Activated T-cell treated with anti-CD3 and anti-CD28 coated beads, Interleukin-2, amount 50 U/mL, for 72 hours (primary cell): ENCODE measurements around the gene MCF2L. TPM values are rescaled to one million over a fixed set of nuclear protein-coding genes. Genes with fewer than 3 reads are reported as not detected.
"Not testable (repeated sequence)": the region's sequence is repeated elsewhere in the genome, so short reads cannot be mapped to it uniquely, and the experiment has no call there.

ENCODE experiments used
- ATAC-seq, 2 donors: fragments of 150-1000 bp; cut with Tn5 transposase; replicated peaks in 1 of 2; 2 replicates each; pipeline ENCODE4 v1.10.0; 2021; ENCODE audit warnings: moderate library complexity in 2 of 2, mild to moderate bottlenecking in 1 of 2
- DNase-seq, 2 donors: peaks; one replicate each; pipeline ENCODE4 v3.0.0; 2021 to 2022; ENCODE audit warnings: mixed read lengths in 1 of 2
- H3K27ac Mint-ChIP-seq: one replicate; pipeline ENCODE4 v1.8.0; 2022; ENCODE audit warnings: mild to moderate bottlenecking, moderate library complexity, mixed read lengths
- H3K27me3 Mint-ChIP-seq: one replicate; pipeline ENCODE4 v1.8.0; 2022; ENCODE audit warnings: low read depth, mixed read lengths
- H3K36me3 Mint-ChIP-seq, 2 donors: one replicate each; pipeline ENCODE4 v1.8.0; 2022; ENCODE audit warnings: mixed read lengths in 2 of 2, mild to moderate bottlenecking in 1 of 2; ENCODE audit not compliant: insufficient read depth in 2 of 2
- H3K4me1 Mint-ChIP-seq: one replicate; pipeline ENCODE4 v1.8.0; 2022; ENCODE audit warnings: low read depth, mixed read lengths
- H3K4me3 Mint-ChIP-seq, 2 donors: one replicate each; pipeline ENCODE4 v1.8.0; 2022; ENCODE audit warnings: mild to moderate bottlenecking in 2 of 2, mixed read lengths in 2 of 2, moderate library complexity in 2 of 2
- H3K9me3 Mint-ChIP-seq, 2 donors: one replicate each; pipeline ENCODE4 v1.8.0; 2022; ENCODE audit warnings: mixed read lengths in 2 of 2
- total RNA-seq, 2 donors: library from RNA; stranded (reverse); gene quantifications; one replicate each; pipeline ENCODE4 v1.2.3, GENCODE V29; 2022

Gene MCF2L
- total RNA-seq, 2 donors from 2014 or later: 9.6 to 11.8 TPM

GRCh38 chr13:113102302-113102701 lies 133.3 kb downstream of the MCF2L start:
- H3K4me1 Mint-ChIP-seq: not testable (repeated sequence)

GRCh38 chr13:113102727-113103126 lies 133.7 kb downstream of the MCF2L start:
- no peaks in the 10 kb centered on the region for H3K4me1 Mint-ChIP-seq
- no peak overlapping the region for H3K4me3 Mint-ChIP-seq
- no peaks in the 10 kb centered on the region for H3K27me3 Mint-ChIP-seq
- ATAC-seq: no peak
- no peak for DNase-seq
- peaks cover 0 to 2% of the 10 kb centered on the region in 2 donors for H3K36me3 Mint-ChIP-seq
- no peak overlapping the region for H3K27ac Mint-ChIP-seq
- H3K9me3 Mint-ChIP-seq: no peaks in the 10 kb centered on the region

More at GRCh38 chr13:113102302-113102701, 133.3 kb downstream of the MCF2L start:
- DNase-seq, H3K36me3 Mint-ChIP-seq, H3K4me3 Mint-ChIP-seq, H3K9me3 Mint-ChIP-seq, ATAC-seq, H3K27me3 Mint-ChIP-seq, H3K27ac Mint-ChIP-seq: not testable (repeated sequence)

GRCh38 chr13:113103646-113104045 lies 134.6 kb downstream of the MCF2L start:
- no peaks in the 10 kb centered on the region for H3K9me3 Mint-ChIP-seq
- no peaks in the 10 kb centered on the region for H3K4me1 Mint-ChIP-seq
- peaks cover 0 to 2% of the 10 kb centered on the region in 2 donors for H3K36me3 Mint-ChIP-seq
- ATAC-seq (no peak), DNase-seq (no peak)
- H3K27ac Mint-ChIP-seq: no peak overlapping the region
- H3K4me3 Mint-ChIP-seq: no peak overlapping the region
- H3K27me3 Mint-ChIP-seq: no peaks in the 10 kb centered on the region

- H3K9me3 Mint-ChIP-seq: no peaks in the 10 kb centered on the region
- no peak for ATAC-seq
- no peak within 1 kb of the TSS for H3K27ac Mint-ChIP-seq
- no peaks in the 10 kb centered on the region for H3K27me3 Mint-ChIP-seq
- DNase-seq: no peak
- H3K4me3 Mint-ChIP-seq: no peak within 1 kb of the TSS
- H3K4me1 Mint-ChIP-seq: no peaks in the 10 kb centered on the region
- peaks cover 0 to 4% of the 10 kb centered on the region in 2 donors for H3K36me3 Mint-ChIP-seq
These were observed 136.3 kb downstream of the MCF2L start, which contains the start of gene F7 for GRCh38 chr13:113105032-113105920. Gene F7, plus strand, starts transcription at chr13:113105791. Its CDS starts 51 bp downstream, at chr13:113105842.

GRCh38 chr13:113105921-113106452 lies 137.0 kb downstream of the MCF2L start:
- H3K27me3 Mint-ChIP-seq: no peaks in the 10 kb centered on the region
- no peaks in the 10 kb centered on the region for H3K9me3 Mint-ChIP-seq
- H3K4me3 Mint-ChIP-seq: no peak overlapping the region
- no peak overlapping the region for H3K27ac Mint-ChIP-seq
- DNase-seq: no peak
- ATAC-seq: no peak
- no peaks in the 10 kb centered on the region for H3K4me1 Mint-ChIP-seq
- peaks cover 0 to 4% of the 10 kb centered on the region in 2 donors for H3K36me3 Mint-ChIP-seq

GRCh38 chr13:113106711-113107351 lies 137.8 kb downstream of the MCF2L start:
- Mint-ChIP-seq H3K4me1 (no peaks in the 10 kb centered on the region), H3K27me3 (no peaks in the 10 kb centered on the region), H3K4me3 (no peak overlapping the region), H3K36me3 (peaks cover 0 to 4% of the 10 kb centered on the region in 2 donors), H3K9me3 (no peaks in the 10 kb centered on the region), H3K27ac (peak overlapping the region; percentile 85)
- DNase-seq: no peak
- ATAC-seq: peak; percentile 9 to 25

- H3K4me3 Mint-ChIP-seq, DNase-seq, H3K36me3 Mint-ChIP-seq, H3K27me3 Mint-ChIP-seq, ATAC-seq, H3K9me3 Mint-ChIP-seq, H3K27ac Mint-ChIP-seq, H3K4me1 Mint-ChIP-seq: not testable (repeated sequence)
These were observed 139.5 kb downstream of the MCF2L start for GRCh38 chr13:113108521-113108920.

GRCh38 chr13:113109151-113110047 lies 140.4 kb downstream of the MCF2L start:
- no peak overlapping the region for H3K27ac Mint-ChIP-seq
- ATAC-seq (peak; percentile 24 to 27), DNase-seq (no peak)
- no peaks in the 10 kb centered on the region for H3K4me1 Mint-ChIP-seq
- no peaks in the 10 kb centered on the region for H3K27me3 Mint-ChIP-seq
- peak overlapping the region; percentile 12 to 61 for H3K4me3 Mint-ChIP-seq
- H3K9me3 Mint-ChIP-seq: no peaks in the 10 kb centered on the region
- peaks cover 0 to 4% of the 10 kb centered on the region in 2 donors for H3K36me3 Mint-ChIP-seq

- no peaks in the 10 kb centered on the region for H3K9me3 Mint-ChIP-seq
- peak in 1 of 2 donors; percentile 25 for DNase-seq
- ATAC-seq: peak; percentile 35 to 59
These were observed 141.2 kb downstream of the MCF2L start for GRCh38 chr13:113110048-113110851.

GRCh38 chr13:113110852-113111315 lies 141.9 kb downstream of the MCF2L start:
- H3K27me3 Mint-ChIP-seq: no peaks in the 10 kb centered on the region
- peaks cover 0 to 4% of the 10 kb centered on the region in 2 donors for H3K36me3 Mint-ChIP-seq
- peak in 1 of 2 donors; percentile 26 for ATAC-seq
- no peak overlapping the region for H3K27ac Mint-ChIP-seq
- no peak for DNase-seq
- no peaks in the 10 kb centered on the region for H3K9me3 Mint-ChIP-seq
- H3K4me3 Mint-ChIP-seq: peak overlapping the region in 1 of 2 donors; percentile 59
- no peaks in the 10 kb centered on the region for H3K4me1 Mint-ChIP-seq

More at GRCh38 chr13:113110048-113110851, 141.2 kb downstream of the MCF2L start:
- Mint-ChIP-seq H3K36me3 (peaks cover 0 to 4% of the 10 kb centered on the region in 2 donors), H3K4me1 (no peaks in the 10 kb centered on the region), H3K4me3 (peak overlapping the region in 1 of 2 donors; percentile 61), H3K27me3 (no peaks in the 10 kb centered on the region), H3K27ac (no peak overlapping the region)

- not testable (repeated sequence) for H3K36me3 Mint-ChIP-seq, H3K4me3 Mint-ChIP-seq, H3K27me3 Mint-ChIP-seq, H3K9me3 Mint-ChIP-seq, H3K4me1 Mint-ChIP-seq, DNase-seq, ATAC-seq, H3K27ac Mint-ChIP-seq
These were observed 142.8 kb downstream of the MCF2L start for GRCh38 chr13:113111821-113112220.

- ATAC-seq, H3K4me3 Mint-ChIP-seq, H3K4me1 Mint-ChIP-seq, DNase-seq, H3K27ac Mint-ChIP-seq, H3K36me3 Mint-ChIP-seq, H3K27me3 Mint-ChIP-seq, H3K9me3 Mint-ChIP-seq: not testable (repeated sequence)
These were observed 143.5 kb downstream of the MCF2L start for GRCh38 chr13:113112475-113112874.
